ENCODE results near the gene YAF2.

YAF2 gene
- total RNA-seq: 111 reads per million, percentile 84 among the genes with 10 or more reads in this experiment

GRCh38 chr12:42238240-42239140, at the start of gene YAF2:
Gene YAF2, minus strand, starts transcription at chr12:42238248. Its CDS starts 68 bp downstream, at chr12:42238180.
- peak; percentile 85 for DNase-seq

GRCh38 chr12:42286741-42287140, 48.7 kb upstream of the YAF2 start:
- no peak for DNase-seq

- DNase-seq: no peak
Measured at GRCh38 chr12:42285431-42285830, 47.4 kb upstream of the YAF2 start.

- DNase-seq: no peak
Measured at GRCh38 chr12:42284876-42285275, 46.8 kb upstream of the YAF2 start.

GRCh38 chr12:42284157-42284556, 46.1 kb upstream of the YAF2 start:
- DNase-seq: no peak

GRCh38 chr12:42283739-42284138, 45.7 kb upstream of the YAF2 start:
- no peak for DNase-seq

GRCh38 chr12:42282294-42282693, 44.2 kb upstream of the YAF2 start:
- no peak for DNase-seq

GRCh38 chr12:42281844-42282243, 43.8 kb upstream of the YAF2 start:
- no peak for DNase-seq

- DNase-seq: no peak
Measured at GRCh38 chr12:42281278-42281677, 43.2 kb upstream of the YAF2 start.

- DNase-seq: no peak
Measured at GRCh38 chr12:42278128-42278510, 40.1 kb upstream of the YAF2 start.

GRCh38 chr12:42277396-42278127, 39.5 kb upstream of the YAF2 start:
- no peak for DNase-seq

- DNase-seq: no peak
Measured at GRCh38 chr12:42275499-42275898, 37.5 kb upstream of the YAF2 start.

GRCh38 chr12:42273706-42274105, 35.7 kb upstream of the YAF2 start:
- DNase-seq: no peak

- DNase-seq: no peak
Measured at GRCh38 chr12:42270596-42270995, 32.5 kb upstream of the YAF2 start.

GRCh38 chr12:42267413-42268190, 29.6 kb upstream of the YAF2 start:
- no peak for DNase-seq

GRCh38 chr12:42266579-42267230, 28.7 kb upstream of the YAF2 start:
- DNase-seq: no peak

- DNase-seq: no peak
Measured at GRCh38 chr12:42262271-42262670, 24.2 kb upstream of the YAF2 start.

- DNase-seq: no peak
Measured at GRCh38 chr12:42261708-42262107, 23.7 kb upstream of the YAF2 start.

- no peak for DNase-seq
Measured at GRCh38 chr12:42260518-42260917, 22.5 kb upstream of the YAF2 start.

GRCh38 chr12:42259699-42260098, 21.7 kb upstream of the YAF2 start:
- DNase-seq: no peak

GRCh38 chr12:42255866-42256261, 17.8 kb upstream of the YAF2 start:
- DNase-seq: no peak

- DNase-seq: no peak
Measured at GRCh38 chr12:42255221-42255865, 17.3 kb upstream of the YAF2 start.
